Measurements from ENCODE around the gene SLC5A11.
A peak's percentile ranks its signal among the peaks of the same experiment; 100 is the strongest.
"Not testable (repeated sequence)": the region's sequence is repeated elsewhere in the genome, so short reads cannot be mapped to it uniquely, and the experiment has no call there.

Gene SLC5A11

GRCh38 chr16:24858219-24859041, 12.7 kb downstream of the SLC5A11 start:
- peak in 1 of 2 donors; percentile 3 for DNase-seq (ENCODE audit: low read depth in 2 of 2)

DNA sequence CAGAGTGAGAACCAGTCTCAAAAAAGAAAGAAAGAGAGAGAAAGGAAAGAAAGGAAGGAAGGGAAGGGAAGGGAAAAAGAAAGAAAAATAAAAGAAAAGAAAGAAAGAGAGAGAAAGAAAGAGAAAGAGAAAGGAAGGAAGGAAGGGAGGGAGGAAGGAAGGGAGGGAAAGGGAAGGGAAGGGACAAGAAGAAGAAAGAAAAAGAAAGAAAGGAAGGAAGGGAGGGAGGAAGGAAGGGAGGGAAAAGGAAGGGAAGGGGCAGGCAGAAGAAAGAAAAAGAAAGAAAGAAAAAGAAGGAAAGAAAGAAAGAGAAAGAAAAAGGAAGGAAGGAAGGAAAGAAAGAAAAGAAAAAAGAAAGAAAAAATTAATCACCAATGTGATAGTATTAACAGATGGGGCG, 15.7 kb downstream of the SLC5A11 start:
- no peak for DNase-seq (ENCODE audit: low read depth in 2 of 2)

- DNase-seq (ENCODE audit: low read depth in 2 of 2) = no peak
These were observed 18.0 kb downstream of the SLC5A11 start for GRCh38 chr16:24863582-24864437.

GRCh38 chr16:24869033-24869432, 23.3 kb downstream of the SLC5A11 start:
- DNase-seq (ENCODE audit: low read depth in 2 of 2) = no peak

DNA sequence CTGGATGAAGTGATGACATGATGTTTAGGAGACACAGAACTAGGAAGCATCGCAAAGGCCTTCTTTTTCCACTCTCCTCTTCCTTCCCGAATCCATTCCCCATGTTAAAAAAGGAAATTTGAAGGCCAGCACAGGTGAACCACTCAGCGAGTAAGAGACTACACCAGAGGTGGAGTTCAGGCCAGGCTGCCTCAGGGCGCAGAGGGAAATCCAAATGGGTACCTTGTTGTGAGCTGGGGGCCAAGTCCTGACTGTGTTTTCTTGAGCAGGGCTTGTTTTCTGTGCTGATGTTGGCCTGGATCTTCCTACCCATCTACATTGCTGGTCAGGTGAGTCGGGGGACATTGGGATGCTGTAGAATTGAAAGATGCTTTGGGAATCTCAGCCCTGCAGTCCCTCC, 26.1 kb downstream of the SLC5A11 start:
- no peak for DNase-seq (ENCODE audit: low read depth in 2 of 2)

DNA sequence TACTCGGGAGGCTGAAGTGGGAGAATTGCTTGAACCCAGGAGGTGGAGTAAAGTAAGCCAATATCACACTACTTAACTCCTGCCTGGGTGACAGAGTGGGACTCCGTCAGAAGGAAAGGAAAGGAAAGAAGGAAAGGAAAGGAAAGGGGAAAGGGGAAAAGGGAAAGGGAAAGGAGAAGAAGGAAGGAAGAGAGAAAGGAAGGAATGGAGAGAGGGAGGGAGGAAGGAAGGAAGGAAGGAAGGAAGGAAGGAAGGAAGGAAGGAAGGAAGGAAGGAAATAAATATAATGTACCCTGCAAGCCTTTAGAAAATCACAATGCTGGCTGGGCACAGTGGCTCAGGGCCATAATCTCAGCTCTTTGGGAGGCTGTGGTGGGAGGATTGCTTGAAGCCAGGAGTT, 27.3 kb downstream of the SLC5A11 start:
- DNase-seq (ENCODE audit: low read depth in 2 of 2) = no peak

- no peak for DNase-seq (ENCODE audit: low read depth in 2 of 2)
These were observed 29.7 kb downstream of the SLC5A11 start for GRCh38 chr16:24875466-24875865.

DNA sequence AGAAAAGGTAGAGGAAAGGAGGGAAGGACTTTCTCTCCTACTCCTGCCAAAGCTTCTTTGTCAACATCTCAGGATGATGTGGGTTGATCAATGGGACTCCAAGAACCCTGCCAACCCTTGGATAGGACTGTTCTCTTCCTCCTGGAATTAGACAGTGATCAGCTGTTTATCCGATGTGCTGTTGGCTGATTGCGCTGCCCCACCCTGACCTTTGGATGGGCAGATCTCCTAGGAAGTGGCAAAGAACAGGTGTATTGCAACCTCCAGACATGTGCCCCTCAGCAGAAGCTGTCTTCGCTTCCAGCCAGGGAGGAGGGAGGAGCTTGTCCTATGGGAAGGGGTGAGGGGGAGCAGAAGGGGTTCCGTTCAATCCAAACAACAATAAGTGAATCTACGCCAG, 30.5 kb downstream of the SLC5A11 start:
- DNase-seq (ENCODE audit: low read depth in 2 of 2) = no peak

DNA sequence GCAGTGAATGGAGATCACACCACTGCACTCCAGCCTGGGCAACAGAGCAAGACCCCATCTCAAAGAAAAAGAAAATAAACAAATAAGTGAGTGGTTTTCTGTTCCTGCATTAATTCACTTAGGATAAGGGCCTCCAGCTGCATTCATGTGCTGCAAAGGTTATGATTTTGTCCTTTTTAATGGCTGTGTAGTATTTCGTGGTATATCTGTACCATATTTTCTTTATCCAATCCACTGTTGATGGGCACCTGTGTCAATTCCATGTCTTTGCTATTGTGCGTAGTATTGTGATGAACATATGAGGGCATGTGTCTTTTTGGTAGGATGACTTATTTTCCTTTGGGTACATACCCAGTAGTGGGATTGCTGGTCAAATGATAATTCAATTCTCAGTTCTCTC, 33.9 kb downstream of the SLC5A11 start:
- no peak for DNase-seq (ENCODE audit: low read depth in 2 of 2)

- no peak for DNase-seq (ENCODE audit: low read depth in 2 of 2)
These were observed 38.0 kb downstream of the SLC5A11 start for GRCh38 chr16:24883714-24884151.

- no peak for DNase-seq (ENCODE audit: low read depth in 2 of 2)
These were observed 41.7 kb downstream of the SLC5A11 start for GRCh38 chr16:24887472-24887871.

- DNase-seq (ENCODE audit: low read depth in 2 of 2) = no peak
These were observed 45.0 kb downstream of the SLC5A11 start for GRCh38 chr16:24890746-24891145.

DNA sequence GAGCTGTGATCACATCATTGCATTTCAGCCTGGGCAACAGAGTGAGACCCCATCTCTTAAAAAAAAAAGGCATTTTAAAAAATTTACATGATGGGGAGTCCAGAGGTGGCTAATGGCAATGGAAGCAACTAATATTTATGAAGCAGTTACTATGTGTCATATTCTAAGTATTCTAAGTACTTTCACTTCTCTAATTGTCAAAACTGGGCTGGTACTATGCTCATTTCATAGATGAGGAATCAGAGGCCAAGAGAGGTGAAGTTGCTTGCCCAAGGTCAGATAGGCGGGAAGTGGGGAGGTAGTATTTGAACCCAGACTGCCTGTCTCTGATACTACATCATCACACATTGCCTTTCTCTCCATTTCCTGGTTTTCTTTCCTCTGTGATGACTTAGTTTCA, 50.7 kb downstream of the SLC5A11 start:
- DNase-seq (ENCODE audit: low read depth in 2 of 2) = no peak

DNA sequence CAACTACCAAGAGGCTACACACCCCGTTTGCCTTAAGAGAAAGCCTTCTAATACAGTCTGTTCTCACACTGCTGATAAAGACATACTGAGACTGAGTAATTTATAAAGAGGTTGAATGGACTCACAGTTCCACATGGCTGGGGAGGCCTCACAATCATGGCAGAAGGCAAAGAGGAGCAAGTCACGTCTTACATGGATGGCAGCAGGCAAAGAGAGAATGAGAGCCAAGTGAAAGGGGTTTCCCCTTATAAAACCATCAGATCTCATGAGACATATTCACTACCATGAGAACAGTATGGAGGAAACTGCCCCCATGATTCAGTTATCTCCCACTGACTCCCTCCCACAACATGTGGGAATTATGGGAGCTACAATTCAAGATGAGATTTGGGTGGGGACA, 51.8 kb downstream of the SLC5A11 start:
- DNase-seq (ENCODE audit: low read depth in 2 of 2) = not testable (repeated sequence)

DNA sequence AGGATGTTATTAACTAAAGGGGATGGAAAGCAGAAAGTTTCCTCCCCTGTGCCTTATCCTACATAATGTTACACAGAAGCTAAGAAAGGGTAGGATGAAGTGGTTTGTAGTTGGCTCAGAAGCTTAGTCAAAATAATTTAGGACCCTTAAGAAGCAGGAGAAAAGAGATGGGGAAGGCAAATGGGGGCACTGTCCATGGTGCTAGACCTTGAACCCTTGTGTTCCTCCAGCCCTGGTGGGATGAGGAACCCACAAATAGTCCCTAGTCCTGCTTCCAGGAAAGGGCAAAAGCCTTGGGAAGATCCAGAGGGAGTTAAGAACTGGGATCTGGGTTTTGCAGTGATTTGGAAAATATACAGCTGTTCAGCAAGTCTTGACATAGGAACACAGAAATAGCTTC, 54.5 kb downstream of the SLC5A11 start:
- DNase-seq (ENCODE audit: low read depth in 2 of 2) = no peak

DNA sequence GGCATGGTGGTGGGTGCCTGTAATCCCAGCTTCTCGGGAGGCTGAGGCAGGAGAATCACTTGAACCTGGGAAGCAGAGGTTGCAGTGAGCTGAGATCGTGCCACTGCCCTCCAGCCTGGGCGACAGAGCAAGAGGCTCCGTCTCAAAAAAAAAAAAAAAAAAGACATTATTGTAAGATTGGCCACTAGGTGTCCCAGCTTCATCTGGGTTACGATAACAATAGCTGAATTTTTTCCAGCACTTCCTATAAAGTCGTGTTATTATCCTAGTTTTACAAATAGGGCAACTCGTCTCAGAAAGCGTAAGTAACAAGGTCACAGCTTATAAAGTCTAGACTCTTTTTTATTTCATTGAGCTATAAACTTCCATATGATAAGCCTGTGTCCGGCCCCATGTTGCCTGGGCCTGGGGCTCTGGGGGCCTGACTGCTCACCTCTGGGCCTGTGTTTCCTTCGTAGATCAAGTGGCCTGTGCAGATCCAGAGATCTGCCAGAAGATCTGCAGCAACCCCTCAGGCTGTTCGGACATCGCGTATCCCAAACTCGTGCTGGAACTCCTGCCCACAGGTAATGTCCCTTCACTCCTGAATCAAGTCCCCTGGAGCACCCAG, 60.5 kb downstream of the SLC5A11 start:
- DNase-seq (ENCODE audit: low read depth in 2 of 2) = no peak

GRCh38 chr16:24906901-24907300, 61.1 kb downstream of the SLC5A11 start:
- no peak for DNase-seq (ENCODE audit: low read depth in 2 of 2)

DNA sequence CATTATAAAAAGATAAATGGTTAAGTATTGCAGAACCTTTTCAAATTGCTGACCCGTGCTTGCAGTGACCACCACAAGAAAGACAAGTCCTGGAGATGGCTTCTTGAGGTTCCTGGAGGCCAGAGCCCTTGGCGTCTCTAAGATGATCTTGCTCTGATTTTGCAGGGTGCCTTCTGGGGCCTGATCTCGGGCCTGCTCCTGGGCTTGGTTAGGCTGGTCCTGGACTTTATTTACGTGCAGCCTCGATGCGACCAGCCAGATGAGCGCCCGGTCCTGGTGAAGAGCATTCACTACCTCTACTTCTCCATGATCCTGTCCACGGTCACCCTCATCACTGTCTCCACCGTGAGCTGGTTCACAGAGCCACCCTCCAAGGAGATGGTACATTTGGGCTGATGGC, 63.0 kb downstream of the SLC5A11 start:
- DNase-seq (ENCODE audit: low read depth in 2 of 2) = no peak

GRCh38 chr16:24909856-24910255, 64.1 kb downstream of the SLC5A11 start:
- no peak for DNase-seq (ENCODE audit: low read depth in 2 of 2)

DNA sequence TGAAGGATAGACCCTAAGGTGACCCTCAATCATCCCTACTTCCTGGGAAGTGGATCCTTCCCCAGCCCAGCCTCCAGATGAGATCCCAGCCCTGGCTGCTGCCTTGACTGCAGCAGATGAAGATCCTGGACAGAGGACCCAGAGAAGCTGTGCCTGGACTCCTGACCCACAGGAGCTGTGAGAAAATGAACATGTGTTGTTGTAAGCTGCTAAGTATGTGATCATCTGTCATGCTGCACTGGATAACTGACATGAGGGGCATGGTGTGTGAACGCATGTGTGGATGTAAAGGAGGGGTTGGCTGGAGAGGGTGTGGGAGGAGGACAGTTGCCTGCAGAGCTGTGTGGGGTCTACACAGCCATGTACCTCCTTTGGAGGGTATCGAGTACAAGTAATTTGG, 69.3 kb downstream of the SLC5A11 start:
- DNase-seq (ENCODE audit: low read depth in 2 of 2) = no peak

GRCh38 chr16:24915576-24915975, 69.8 kb downstream of the SLC5A11 start:
- DNase-seq (ENCODE audit: low read depth in 2 of 2) = no peak

DNA sequence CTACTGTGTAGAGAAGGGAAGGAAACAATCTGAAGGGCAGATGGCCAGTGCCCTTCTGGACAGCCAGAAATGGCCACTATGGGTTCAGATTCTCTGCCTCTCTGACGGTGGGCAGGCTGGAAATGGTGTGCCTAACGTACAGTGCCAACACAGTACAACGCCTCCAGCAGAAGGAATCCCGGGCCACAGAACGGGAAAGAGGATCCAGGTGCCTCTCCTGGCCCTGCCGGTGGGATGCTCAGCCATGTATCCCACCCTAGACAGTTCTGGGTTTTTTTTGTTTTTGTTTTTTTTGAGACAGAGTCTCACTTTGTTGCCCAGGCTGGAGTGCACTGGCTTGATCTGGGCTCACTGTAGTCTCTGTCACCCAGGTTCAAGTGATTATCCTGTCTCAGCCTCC, 71.5 kb downstream of the SLC5A11 start:
- DNase-seq (ENCODE audit: low read depth in 2 of 2) = no peak

DNA sequence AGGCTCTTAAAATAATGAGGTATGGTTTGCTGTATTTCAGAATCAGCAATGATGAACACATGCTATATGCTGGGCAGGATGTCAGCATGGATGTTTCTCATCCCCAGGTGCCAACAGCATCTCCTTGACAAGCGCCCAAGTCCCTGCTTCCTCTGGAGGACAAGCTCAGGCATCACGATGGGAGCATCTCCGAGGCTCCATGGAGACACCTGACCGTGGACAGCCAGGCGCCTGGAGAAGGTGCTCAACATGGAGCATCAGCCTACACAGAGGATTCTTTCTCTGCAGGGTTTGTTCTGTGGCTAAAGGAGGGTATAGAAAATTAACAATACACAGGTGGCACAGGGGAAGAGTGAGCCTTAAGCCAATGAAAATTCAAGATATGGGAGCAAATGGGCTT, 72.1 kb downstream of the SLC5A11 start:
- no peak for DNase-seq (ENCODE audit: low read depth in 2 of 2)

Measured in stimulated activated CD8-positive, alpha-beta memory T cell treated with anti-CD3 and anti-CD28 coated beads, Interleukin-7, amount 100 ng/mL, for 1 hour (primary cell).